Stimulated activated CD8-positive, alpha-beta memory T cell treated with anti-CD3 and anti-CD28 coated beads, Interleukin-7, amount 100 ng/mL, for 48 hours (primary cell): ENCODE data around the gene NSUN3.
A peak's percentile ranks its signal among the peaks of the same experiment; 100 is the strongest.
"Not testable (repeated sequence)": the region's sequence is repeated elsewhere in the genome, so short reads cannot be mapped to it uniquely, and the experiment has no call there.

Experiments
- DNase-seq, 2 donors: peaks; one replicate each; pipeline ENCODE4 v3.0.0-alpha.2; 2020; ENCODE audit warnings: low read depth in 1 of 2; ENCODE audit errors: extremely low read depth in 1 of 2

NSUN3 gene

GRCh38 chr3:94062513-94063404 lies at the start of gene NSUN3, which contains the start of gene DHFR2:
TSS of gene NSUN3 (plus strand) at chr3:94063061. CDS start at chr3:94063127, 66 bp downstream.
TSS of gene DHFR2 (minus strand) at chr3:94062916. CDS start at chr3:94061511, 1,405 bp downstream.
- DNase-seq, result peak; percentile 57 to 74

GRCh38 chr3:94015025-94015424 lies 47.8 kb upstream of the NSUN3 start:
- no peak for DNase-seq

GRCh38 chr3:94019659-94020058 lies 43.2 kb upstream of the NSUN3 start:
- DNase-seq, result no peak

GRCh38 chr3:94020293-94020692 lies 42.6 kb upstream of the NSUN3 start:
- DNase-seq, result no peak

- no peak for DNase-seq
These were observed 38.5 kb upstream of the NSUN3 start for GRCh38 chr3:94024385-94024784.

- DNase-seq, result no peak
These were observed 36.2 kb upstream of the NSUN3 start for GRCh38 chr3:94026623-94027022.

- no peak for DNase-seq
These were observed 34.6 kb upstream of the NSUN3 start, which contains the start of gene STX19 for GRCh38 chr3:94028093-94028837. TSS of gene STX19 (minus strand) at chr3:94028597. CDS start at chr3:94015269, 13,328 bp downstream.

GRCh38 chr3:94036909-94037507 lies 25.9 kb upstream of the NSUN3 start:
- DNase-seq, result no peak

- no peak for DNase-seq
These were observed 19.6 kb upstream of the NSUN3 start for GRCh38 chr3:94043285-94043684.

GRCh38 chr3:94044100-94044936 lies 18.5 kb upstream of the NSUN3 start:
- DNase-seq, result not testable (repeated sequence)

- no peak for DNase-seq
These were observed 16.3 kb upstream of the NSUN3 start for GRCh38 chr3:94046533-94046932.

- no peak for DNase-seq
These were observed 13.6 kb upstream of the NSUN3 start for GRCh38 chr3:94049267-94049666.

GRCh38 chr3:94050546-94050945 lies 12.3 kb upstream of the NSUN3 start:
- DNase-seq, result no peak

- no peak for DNase-seq
These were observed 1.6 kb upstream of the NSUN3 start for GRCh38 chr3:94061297-94061696.

- DNase-seq, result no peak
These were observed 747 bp downstream of the NSUN3 start for GRCh38 chr3:94063496-94064119.

GRCh38 chr3:94064243-94064860 lies 1.5 kb downstream of the NSUN3 start:
- DNase-seq, result no peak

- DNase-seq, result no peak
These were observed 2.3 kb downstream of the NSUN3 start for GRCh38 chr3:94065122-94065521.

GRCh38 chr3:94065819-94066480 lies 3.1 kb downstream of the NSUN3 start:
- no peak for DNase-seq
